ENCODE measurements around the gene SELL. TPM values are rescaled to one million over a fixed set of nuclear protein-coding genes. Genes with fewer than 3 reads are reported as not detected.
"Not testable (repeated sequence)": the region's sequence is repeated elsewhere in the genome, so short reads cannot be mapped to it uniquely, and the experiment has no call there.

SELL gene
- total RNA-seq, 1 donor from 2014 or later = 4.0 TPM

- DNase-seq (ENCODE audit: low spot score) = no peak
- intact Hi-C loops (cut with DNase I) = no loop called here
Observed at GRCh38 chr1:169708647-169709046, 2.8 kb downstream of the SELL start.

- intact Hi-C loops (cut with DNase I) = no loop called here
- DNase-seq (ENCODE audit: low spot score) = no peak
Observed at GRCh38 chr1:169707912-169708604, 3.4 kb downstream of the SELL start.

- DNase-seq (ENCODE audit: low spot score) = no peak
- intact Hi-C loops (cut with DNase I) = no loop called here
Observed at GRCh38 chr1:169704797-169705196, 6.6 kb downstream of the SELL start.

- intact Hi-C loops (cut with DNase I) = no loop called here
- no peak for DNase-seq (ENCODE audit: low spot score)
Observed at GRCh38 chr1:169701261-169702005, 10.0 kb downstream of the SELL start.

GRCh38 chr1:169699707-169700106, 11.7 kb downstream of the SELL start:
- DNase-seq (ENCODE audit: low spot score) = no peak
- intact Hi-C loops (cut with DNase I) = no loop called here

GRCh38 chr1:169698976-169699375, 12.4 kb downstream of the SELL start:
- intact Hi-C loops (cut with DNase I) = no loop called here
- no peak for DNase-seq (ENCODE audit: low spot score)

- intact Hi-C loops (cut with DNase I) = no loop called here
- no peak for DNase-seq (ENCODE audit: low spot score)
Observed at GRCh38 chr1:169697755-169698154, 13.7 kb downstream of the SELL start.

- intact Hi-C loops (cut with DNase I) = no loop called here
- DNase-seq (ENCODE audit: low spot score) = no peak
Observed at GRCh38 chr1:169696273-169697100, 14.9 kb downstream of the SELL start.

GRCh38 chr1:169694304-169695075, 16.9 kb downstream of the SELL start:
- intact Hi-C loops (cut with DNase I) = no loop called here
- no peak for DNase-seq (ENCODE audit: low spot score)

GRCh38 chr1:169692756-169693460, 18.5 kb downstream of the SELL start:
- no peak for DNase-seq (ENCODE audit: low spot score)
- intact Hi-C loops (cut with DNase I) = no loop called here

GRCh38 chr1:169690489-169690888, 20.9 kb downstream of the SELL start:
- intact Hi-C loops (cut with DNase I) = no loop called here
- no peak for DNase-seq (ENCODE audit: low spot score)

GRCh38 chr1:169689395-169689794, 22.0 kb downstream of the SELL start:
- no peak for DNase-seq (ENCODE audit: low spot score)
- intact Hi-C loops (cut with DNase I) = no loop called here

GRCh38 chr1:169688377-169688776, 23.0 kb downstream of the SELL start:
- DNase-seq (ENCODE audit: low spot score); intact Hi-C loops (cut with DNase I): not testable (repeated sequence)

- intact Hi-C loops (cut with DNase I) = no loop called here
- no peak for DNase-seq (ENCODE audit: low spot score)
Observed at GRCh38 chr1:169683661-169684060, 27.8 kb downstream of the SELL start.

GRCh38 chr1:169683168-169683567, 28.3 kb downstream of the SELL start:
- intact Hi-C loops (cut with DNase I); DNase-seq (ENCODE audit: low spot score): not testable (repeated sequence)

GRCh38 chr1:169682071-169682470, 29.3 kb downstream of the SELL start:
- DNase-seq (ENCODE audit: low spot score) = no peak
- intact Hi-C loops (cut with DNase I) = no loop called here

GRCh38 chr1:169681140-169681539, 30.3 kb downstream of the SELL start:
- DNase-seq (ENCODE audit: low spot score) = no peak
- intact Hi-C loops (cut with DNase I) = no loop called here

GRCh38 chr1:169680377-169681019, 30.9 kb downstream of the SELL start:
- DNase-seq (ENCODE audit: low spot score) = no peak
- intact Hi-C loops (cut with DNase I) = no loop called here

- intact Hi-C loops (cut with DNase I) = no loop called here
- no peak for DNase-seq (ENCODE audit: low spot score)
Observed at GRCh38 chr1:169679692-169680091, 31.7 kb downstream of the SELL start.
